Measurements from ENCODE around the gene NEO1.

- TF ChIP-seq, protein P1, sequence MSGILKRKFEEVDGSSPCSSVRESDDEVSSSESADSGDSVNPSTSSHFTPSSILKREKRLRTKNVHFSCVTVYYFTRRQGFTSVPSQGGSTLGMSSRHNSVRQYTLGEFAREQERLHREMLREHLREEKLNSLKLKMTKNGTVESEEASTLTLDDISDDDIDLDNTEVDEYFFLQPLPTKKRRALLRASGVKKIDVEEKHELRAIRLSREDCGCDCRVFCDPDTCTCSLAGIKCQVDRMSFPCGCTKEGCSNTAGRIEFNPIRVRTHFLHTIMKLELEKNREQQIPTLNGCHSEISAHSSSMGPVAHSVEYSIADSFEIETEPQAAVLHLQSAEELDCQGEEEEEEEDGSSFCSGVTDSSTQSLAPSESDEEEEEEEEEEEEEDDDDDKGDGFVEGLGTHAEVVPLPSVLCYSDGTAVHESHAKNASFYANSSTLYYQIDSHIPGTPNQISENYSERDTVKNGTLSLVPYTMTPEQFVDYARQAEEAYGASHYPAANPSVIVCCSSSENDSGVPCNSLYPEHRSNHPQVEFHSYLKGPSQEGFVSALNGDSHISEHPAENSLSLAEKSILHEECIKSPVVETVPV (CRISPR knock-in tag; IDR thresholded peaks at IDR 0.05), result no peak
- TF ChIP-seq ZFP30 (CRISPR knock-in tag; IDR thresholded peaks at IDR 0.05) (no peak), ISL1 (CRISPR knock-in tag; IDR thresholded peaks at IDR 0.05) (no peak), RARB (CRISPR knock-in tag; IDR thresholded peaks at IDR 0.05) (no peak)
Measured at GRCh38 chr15:73019154-73019553, 33.1 kb upstream of the NEO1 start.
